Measurements from ENCODE around the gene POLR1E. TPM values are rescaled to one million over a fixed set of nuclear protein-coding genes. Genes with fewer than 3 reads are reported as not detected.

POLR1E gene
- total and polyA plus RNA-seq, 2 of the 8 experiments (the other 6 are each of a cell fraction or from before 2014, with no cell fraction given), result 16.0 to 40.0 TPM

- H4K5ac ChIP-seq (ENCODE audit: insufficient read length, low read depth, low read length), result no peak overlapping the region
- H3K23ac ChIP-seq (ENCODE audit: insufficient read length), result no peak overlapping the region
- no peaks in the 10 kb centered on the region; a peak in 1 of 7 replicates for H3K4me1 ChIP-seq (replicated peaks in 1 of 4; ENCODE audit: control insufficient read depth in 3 of 4, insufficient read depth in 4 of 4, low read length in 3 of 4)
- no peak overlapping the region for H2BK12ac ChIP-seq (ENCODE audit: low read depth, low read length)
- H3K27me3 ChIP-seq (replicated peaks in 1 of 4; ENCODE audit: control insufficient read depth in 3 of 4, extremely low read depth in 1 of 4, insufficient read depth in 3 of 4, low read length in 3 of 4), result no peaks in the 10 kb centered on the region
- no peak overlapping the region for H3K18ac ChIP-seq (ENCODE audit: extremely low read depth, low read length)
- H2AFZ ChIP-seq (ENCODE audit: low read length), result no peak overlapping the region
- no peak overlapping the region for H3K4me3 ChIP-seq (ENCODE audit: extremely low read depth in 1 of 4, insufficient read depth in 2 of 4, low read depth in 3 of 4, low read length in 4 of 4)
- no peak overlapping the region for H3K4ac ChIP-seq (replicated peaks; ENCODE audit: insufficient read length, low read depth, low read length)
- no peaks in the 10 kb centered on the region for H3K23me2 ChIP-seq (ENCODE audit: low read depth, low read length)
- H3K56ac ChIP-seq (replicated peaks; ENCODE audit: insufficient read length, low read depth, low read length), result no peak overlapping the region
- no peaks in the 10 kb centered on the region for H3K79me2 ChIP-seq (ENCODE audit: control insufficient read depth in 1 of 2, insufficient read depth in 2 of 2, low read length in 2 of 2)
- no peak overlapping the region for H3K14ac ChIP-seq (ENCODE audit: insufficient read length)
- POLR2A ChIA-PET (ENCODE audit: partially characterized antibody), result interaction anchor here (1.9 kb wide), 1 partner anchor 12 kb away, joined by 4 read pairs; no protein-coding TSS in a partner anchor
- H2AK5ac ChIP-seq (ENCODE audit: low read depth, low read length), result no peak overlapping the region
- H2BK5ac ChIP-seq (ENCODE audit: low read depth, low read length), result no peak overlapping the region
- TF ChIP-seq RNF2 (IDR thresholded peaks at IDR 0.05; ENCODE audit: borderline replicate concordance, low read depth, low read length, missing control alignments, poor library complexity, severe bottlenecking) (no peak), CEBPB (IDR thresholded peaks at IDR 0.05; ENCODE audit: low read depth, low read length) (no peak), POLR2A (IDR thresholded peaks at IDR 0.05; ENCODE audit: control extremely low read depth in 1 of 2, low read depth in 2 of 2, low read length in 2 of 2) (no peak), SAP30 (IDR thresholded peaks at IDR 0.05; ENCODE audit: insufficient read depth, insufficient replicate concordance, low read length) (no peak), SIRT6 (IDR thresholded peaks at IDR 0.05; ENCODE audit: low read length) (no peak), RFX5 (IDR thresholded peaks at IDR 0.05; ENCODE audit: borderline replicate concordance, low read depth, low read length) (no peak), SIX5 (IDR thresholded peaks at IDR 0.05; ENCODE audit: low read depth, low read length) (no peak), E2F6 (IDR thresholded peaks at IDR 0.05) (no peak), BCL11A (IDR thresholded peaks at IDR 0.05; ENCODE audit: low read depth in 2 of 2, low read length in 2 of 2) (no peak), EZH2 (IDR thresholded peaks at IDR 0.05; ENCODE audit: low read depth, low read length, severe bottlenecking) (no peak)
- no peak overlapping the region for H3K27ac ChIP-seq (ENCODE audit: low read depth, low read length)
- peaks cover 0 to 4% of the 10 kb centered on the region in 2 experiments for H4K20me1 ChIP-seq (replicated peaks in 1 of 2; ENCODE audit: control insufficient read depth in 1 of 2, insufficient read depth in 2 of 2, low read length in 2 of 2)
- FAIRE-seq, result no peak
- no peak overlapping the region for H3K4me2 ChIP-seq (ENCODE audit: insufficient read depth in 1 of 2, low read depth in 2 of 2, low read length in 2 of 2)
- H3K9ac ChIP-seq (replicated peaks in 1 of 4; ENCODE audit: extremely low read depth in 1 of 4, low read depth in 3 of 4, low read length in 3 of 4), result no peak overlapping the region
- H2BK20ac ChIP-seq (ENCODE audit: low read length), result no peak overlapping the region
- CTCF ChIA-PET (ENCODE audit: partially characterized antibody), result interaction anchor here (1.0 to 1.3 kb wide), 2 partner anchors 18 to 27 kb away, joined by 3 read pairs; no protein-coding TSS in a partner anchor
- no peak overlapping the region for H4K91ac ChIP-seq (replicated peaks; ENCODE audit: insufficient read length, low read length)
- no peak for DNase-seq (ENCODE audit: low read depth in 1 of 2, low spot score in 2 of 2)
- H4K8ac ChIP-seq (ENCODE audit: extremely low read depth, insufficient read depth, low read length), result no peak overlapping the region
- H3K36me3 ChIP-seq (ENCODE audit: control insufficient read depth in 2 of 4, insufficient read depth in 4 of 4, low read length in 3 of 4), result no peaks in the 10 kb centered on the region
- 90% methylated on average over 5 of the region's 5 CpGs; no CpG with 5 or more reads in 1 of the 2 experiments for WGBS, 2 experiments (ENCODE audit: extremely low coverage in 1 of 2, insufficient coverage in 1 of 2, insufficient read length in 1 of 2, insufficient replicate concordance in 2 of 2, low coverage in 1 of 2, low lambda C conversion rate in 2 of 2, missing lambda C conversion rate in 1 of 2)
- no peaks in the 10 kb centered on the region for H3K9me3 ChIP-seq (ENCODE audit: insufficient read depth in 2 of 2, low read depth in 1 of 2, low read length in 1 of 2)
- H2BK15ac ChIP-seq (ENCODE audit: low read length), result no peak overlapping the region
- no peaks in the 10 kb centered on the region for H3K79me1 ChIP-seq (ENCODE audit: low read depth, low read length)
- no peak overlapping the region for H2BK120ac ChIP-seq (replicated peaks; ENCODE audit: low read depth, low read length)
These were observed 61.7 kb downstream of the POLR1E start for GRCh38 chr9:37547328-37547878.

Measured in H1 (cell line).